ENCODE results near the gene RC3H2. TPM values are rescaled to one million over a fixed set of nuclear protein-coding genes. Genes with fewer than 3 reads are reported as not detected.

The RC3H2 gene
- total and polyA plus RNA-seq, 2 of the 13 experiments (the other 11 are each of a cell fraction or from before 2014, with no cell fraction given): 21.0 to 36.4 TPM

GRCh38 chr9:122912964-122913673, 8.0 kb upstream of the RC3H2 start, which contains the start of gene ZBTB6 (continued):
- TF ChIP-seq TOPORS (CRISPR knock-in tag; IDR thresholded peaks at IDR 0.05) (0 out of 2 replicates have a peak, but pooled peaks have one; percentile 24), BRD4 (CRISPR knock-in tag; IDR thresholded peaks at IDR 0.05) (no peak), ZNF816 (CRISPR knock-in tag; IDR thresholded peaks at IDR 0.05; ENCODE audit: borderline replicate concordance) (peak; percentile 77), ZNF619 (CRISPR knock-in tag; IDR thresholded peaks at IDR 0.05) (peak; percentile 91), GABPB1 (CRISPR knock-in tag; IDR thresholded peaks at IDR 0.05) (peak; percentile 97), ZNF432 (CRISPR knock-in tag; IDR thresholded peaks at IDR 0.05; ENCODE audit: borderline replicate concordance) (no peak), ZNF879 (CRISPR knock-in tag; IDR thresholded peaks at IDR 0.05) (no peak), MLXIP (CRISPR knock-in tag; IDR thresholded peaks at IDR 0.05; ENCODE audit: borderline replicate concordance) (0 out of 2 replicates have a peak, but pooled peaks have one; percentile 36), ATAD3A (CRISPR knock-in tag; IDR thresholded peaks at IDR 0.05) (no peak), ZFP41 (CRISPR knock-in tag; IDR thresholded peaks at IDR 0.05; ENCODE audit: borderline replicate concordance) (no peak), ZNF75D (CRISPR knock-in tag; IDR thresholded peaks at IDR 0.05; ENCODE audit: borderline replicate concordance) (no peak), ZSCAN20 (CRISPR knock-in tag; IDR thresholded peaks at IDR 0.05; ENCODE audit: borderline replicate concordance) (no peak), GFI1 (CRISPR knock-in tag; IDR thresholded peaks at IDR 0.05; ENCODE audit: borderline replicate concordance) (no peak; the same call in none of the 2 replicates), HBP1 (CRISPR knock-in tag; IDR thresholded peaks at IDR 0.05; ENCODE audit: low read depth) (no peak), BATF2 (CRISPR knock-in tag; IDR thresholded peaks at IDR 0.05) (no peak), ISL2 (CRISPR knock-in tag; IDR thresholded peaks at IDR 0.05) (0 out of 2 replicates have a peak, but pooled peaks have one; percentile 14), IRF2 (CRISPR knock-in tag; IDR thresholded peaks at IDR 0.05) (no peak; the same call in 1 of the 2 replicates), ZNF615 (CRISPR knock-in tag; IDR thresholded peaks at IDR 0.05; ENCODE audit: borderline replicate concordance) (no peak), ZNF10 (CRISPR knock-in tag; IDR thresholded peaks at IDR 0.05; ENCODE audit: borderline replicate concordance, low read depth) (no peak), ZBTB43 (CRISPR knock-in tag; conservative IDR thresholded peaks at IDR 0.05) (no peak), POGZ (CRISPR knock-in tag; IDR thresholded peaks at IDR 0.05) (no peak), ZNF703 (CRISPR knock-in tag; IDR thresholded peaks at IDR 0.05; ENCODE audit: borderline replicate concordance) (0 out of 2 replicates have a peak, but pooled peaks have one; percentile 77), SRSF4 (IDR thresholded peaks at IDR 0.05; ENCODE audit: low read depth, low read length, poor library complexity, severe bottlenecking) (no peak), ZNF546 (CRISPR knock-in tag; conservative IDR thresholded peaks at IDR 0.05) (no peak)
